SIG-M5 (cell line): ENCODE data around the gene XRCC6.
"Not testable (repeated sequence)": the region's sequence is repeated elsewhere in the genome, so short reads cannot be mapped to it uniquely, and the experiment has no call there.

ENCODE experiments used
- DNase-seq: peaks from one replicate; lab custom pipeline; 2025; lab: John Stamatoyannopoulos, UW

XRCC6 gene

GRCh38 chr22:41650821-41651220 is 29.7 kb downstream of the XRCC6 start:
- no peak for DNase-seq

- DNase-seq, result no peak
These were observed 33.2 kb downstream of the XRCC6 start for GRCh38 chr22:41654322-41654721.

DNA sequence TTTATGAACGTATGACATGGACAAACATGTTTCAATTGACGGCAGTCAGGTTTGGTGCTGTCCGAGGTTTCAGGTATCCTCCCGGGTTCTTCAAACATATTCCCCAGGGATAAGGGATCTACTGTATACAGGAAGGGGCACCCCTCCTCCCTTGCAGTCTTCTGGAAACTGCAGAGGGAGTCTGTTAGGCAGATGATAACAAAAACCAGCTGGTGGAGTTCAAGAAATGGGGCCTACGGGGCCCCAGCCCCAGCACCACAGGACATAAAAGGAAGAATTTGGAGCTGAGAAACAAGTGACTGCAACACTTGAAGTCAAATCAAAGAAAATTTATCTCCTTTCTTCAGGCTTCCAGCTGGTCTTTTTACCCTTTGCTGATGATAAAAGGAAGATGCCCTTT is 35.5 kb downstream of the XRCC6 start:
- no peak for DNase-seq

GRCh38 chr22:41657709-41658108 is 36.6 kb downstream of the XRCC6 start:
- no peak for DNase-seq

- DNase-seq, result no peak
These were observed 37.8 kb downstream of the XRCC6 start for GRCh38 chr22:41658869-41659268.

- no peak for DNase-seq
These were observed 38.8 kb downstream of the XRCC6 start for GRCh38 chr22:41659941-41660340.

DNA sequence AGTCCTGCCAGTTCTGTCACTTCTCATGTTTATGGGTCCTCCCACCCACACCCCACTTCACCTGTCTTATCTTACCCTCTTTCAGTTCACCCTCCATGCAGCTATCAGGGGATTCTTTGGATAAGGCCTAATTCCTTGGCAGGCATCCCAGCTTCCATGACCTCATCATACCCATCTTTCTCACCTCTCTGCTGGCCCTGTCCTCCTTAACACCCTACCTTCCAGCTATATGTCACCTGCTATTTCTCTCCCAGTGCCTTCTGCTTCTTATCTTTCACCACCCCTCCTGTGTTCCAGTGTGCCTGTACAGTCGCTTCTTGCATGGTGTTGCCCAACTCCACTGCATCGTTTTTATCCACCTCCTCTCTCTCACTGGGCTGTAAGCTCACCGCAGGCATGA is 39.3 kb downstream of the XRCC6 start:
- DNase-seq, result no peak

GRCh38 chr22:41661088-41661487 is 40.0 kb downstream of the XRCC6 start:
- no peak for DNase-seq

GRCh38 chr22:41661713-41662112 is 40.6 kb downstream of the XRCC6 start:
- no peak for DNase-seq

- DNase-seq, result not testable (repeated sequence)
These were observed 42.5 kb downstream of the XRCC6 start for GRCh38 chr22:41663594-41663993.

DNA sequence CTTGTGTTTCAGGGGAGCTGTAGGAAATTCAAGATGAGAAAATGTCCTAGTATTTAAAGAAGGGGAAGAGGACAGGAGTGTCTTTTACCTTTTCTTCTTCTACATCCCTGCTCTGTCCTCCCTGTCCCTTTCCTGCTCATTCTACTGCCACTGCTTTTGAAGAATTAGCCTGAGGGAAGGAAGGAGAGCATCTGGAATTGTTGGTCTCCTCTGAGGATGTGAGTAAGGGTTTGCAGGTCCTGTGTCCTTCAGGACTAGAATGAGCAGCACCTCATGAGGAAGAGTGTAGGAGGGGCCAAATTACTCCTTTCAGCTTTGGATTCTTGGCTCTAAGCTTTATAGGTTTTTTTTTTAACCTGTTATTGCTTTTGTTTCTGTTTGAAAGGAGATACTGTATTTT is 43.4 kb downstream of the XRCC6 start:
- no peak for DNase-seq

- DNase-seq, result no peak
These were observed 43.9 kb downstream of the XRCC6 start for GRCh38 chr22:41664951-41665350.

- DNase-seq, result no peak
These were observed 48.1 kb downstream of the XRCC6 start for GRCh38 chr22:41668971-41669911.

- DNase-seq, result not testable (repeated sequence)
These were observed 51.0 kb downstream of the XRCC6 start for GRCh38 chr22:41672096-41672495.

DNA sequence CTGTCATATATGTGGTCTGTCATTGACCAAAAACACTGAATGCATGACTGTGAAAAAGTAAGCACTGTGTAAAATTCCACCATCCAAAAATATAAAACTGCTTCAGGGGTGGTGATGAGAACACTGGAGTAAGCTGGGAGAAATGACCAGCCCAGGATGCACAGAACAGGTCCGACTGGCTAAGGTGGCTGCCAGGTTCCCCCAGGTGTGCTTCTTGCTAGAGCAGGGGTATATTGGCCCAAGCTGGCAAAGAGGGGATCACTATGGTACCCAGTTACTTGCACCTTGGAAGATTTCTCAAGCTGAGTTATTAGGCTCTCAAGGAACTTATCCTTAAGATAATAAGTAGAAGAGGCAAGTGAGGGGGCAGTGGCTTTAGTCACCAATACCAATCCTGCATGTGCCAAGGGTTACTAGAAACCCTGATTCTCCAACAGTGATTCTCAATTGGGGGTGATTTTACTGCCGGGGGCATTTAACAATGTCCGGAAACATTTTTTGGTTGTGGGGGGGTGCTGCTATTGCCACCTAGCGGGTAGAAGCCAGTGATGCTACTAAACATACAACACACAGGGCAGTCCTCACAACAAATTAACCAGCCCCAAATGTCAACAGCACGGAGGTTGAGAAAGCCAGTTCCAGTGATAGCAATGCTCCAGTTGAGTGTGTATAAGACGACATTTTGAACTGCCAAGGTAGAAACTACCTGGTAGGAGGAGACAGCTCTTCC is 51.9 kb downstream of the XRCC6 start:
- DNase-seq, result no peak

- no peak for DNase-seq
These were observed 53.8 kb downstream of the XRCC6 start for GRCh38 chr22:41674846-41675340.

DNA sequence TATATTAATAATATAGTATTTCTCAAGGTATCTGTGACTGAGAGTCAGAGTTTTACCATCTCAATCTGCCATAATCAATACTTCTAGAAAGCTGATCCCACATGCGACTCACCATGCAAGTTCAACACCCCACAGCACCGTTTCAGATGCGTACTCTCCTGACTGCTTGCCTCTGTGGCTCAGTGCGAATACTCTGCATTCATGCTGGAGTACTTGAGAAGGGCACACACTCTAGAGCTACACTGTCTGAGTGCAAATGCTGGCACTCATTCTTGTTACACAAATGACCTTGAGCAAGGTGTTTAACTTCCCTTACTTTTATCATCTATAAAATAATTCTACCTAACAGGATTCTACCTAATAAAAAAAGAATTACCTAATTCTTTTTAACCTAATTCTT is 55.0 kb downstream of the XRCC6 start:
- no peak for DNase-seq

- DNase-seq, result no peak
These were observed 60.5 kb downstream of the XRCC6 start for GRCh38 chr22:41681616-41682015.

DNA sequence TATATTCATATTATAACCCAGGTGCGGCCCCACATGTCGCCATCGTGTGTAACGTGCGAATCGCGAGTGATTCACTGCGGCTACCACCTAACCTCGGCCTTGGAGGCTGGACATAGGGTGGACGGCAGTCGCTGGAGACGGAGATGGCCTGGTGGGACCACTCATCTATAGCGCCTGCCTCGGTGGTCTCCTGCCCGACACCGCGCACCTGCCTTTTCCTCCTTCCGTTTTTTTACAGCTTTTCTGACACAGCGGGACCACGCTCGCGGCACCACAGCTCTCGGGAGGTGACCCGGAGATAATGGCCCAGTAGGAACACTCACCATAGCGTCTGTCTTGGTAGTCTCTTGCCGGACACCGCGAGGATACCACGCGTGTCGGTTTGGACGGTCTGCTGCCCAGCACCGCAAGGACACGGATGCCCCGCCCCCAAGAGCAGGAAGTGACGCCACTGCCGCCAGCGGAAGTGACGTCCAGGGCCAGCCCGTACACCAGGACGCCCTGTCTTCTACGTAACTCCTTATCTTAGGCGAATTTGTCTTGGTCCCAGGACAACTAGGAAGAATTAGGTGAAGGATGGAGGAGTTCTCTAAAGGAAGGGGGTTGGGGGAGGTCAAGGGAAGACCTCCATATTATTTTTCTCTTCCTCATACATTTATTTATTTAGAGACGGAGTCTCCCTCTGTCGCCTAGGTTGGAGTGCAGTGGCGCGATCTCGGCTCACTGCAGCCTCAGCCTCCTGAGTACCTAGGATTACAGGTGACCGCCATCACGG is 61.1 kb downstream of the XRCC6 start:
- no peak for DNase-seq

- DNase-seq, result no peak
These were observed 62.0 kb downstream of the XRCC6 start for GRCh38 chr22:41683052-41683451.

GRCh38 chr22:41683616-41684015 is 62.5 kb downstream of the XRCC6 start:
- no peak for DNase-seq

- no peak for DNase-seq
These were observed 63.1 kb downstream of the XRCC6 start for GRCh38 chr22:41684194-41684593.
